HepG2 (cell line): ENCODE results near the gene RNASE7. TPM values are rescaled to one million over a fixed set of nuclear protein-coding genes. Genes with fewer than 3 reads are reported as not detected.

Experiments used
- ATAC-seq: fragments of 200-7000 bp; cut with Tn5 transposase; 3 replicates; pipeline ENCODE4 v1.9.1; 2020; ENCODE audit warnings: mild to moderate bottlenecking, moderate library complexity
- BruUV-seq: library from RNA; stranded (reverse); fragments of 400-500 nt; replicated peaks from 2 replicates; lab custom pipeline; 2021; lab: Mats Ljungman, UMichigan
- CTCF ChIA-PET: fragments of 300-600 bp; formaldehyde crosslinking; extraction: SDS; loops from one replicate; lab custom pipeline; 2021; ENCODE audit warnings: low total read pairs, inconsistent platforms, low intra/inter-chr PET ratio; lab: Yijun Ruan, JAX
- POLR2A ChIA-PET: fragments of 350-600 bp; sonication (Branson Sonifier 250); formaldehyde crosslinking; loops from one replicate; lab custom pipeline; 2020; ENCODE audit warnings: antibody characterized with exemption, inconsistent platforms; lab: Yijun Ruan, JAX
- DNase-seq: peaks from one replicate; pipeline ENCODE4 v3.0.0-alpha.2; 2015; ENCODE audit warnings: low spot score
- FAIRE-seq: peaks from 3 replicates; lab custom pipeline; 2011; peaks lifted over from hg19 to GRCh38; lab: Jason Lieb, UNC
- H2AFZ ChIP-seq: one replicate; pipeline ENCODE4 v1.6.1; 2011; ENCODE audit warnings: low read length, inconsistent platforms
- H3K27ac ChIP-seq: fragments of 300-600 bp; 3 replicates; pipeline ENCODE4 v1.8.0; 2011; ENCODE audit warnings: mixed run types, mild to moderate bottlenecking, mixed read lengths, low read length, inconsistent platforms; ENCODE audit not compliant: insufficient read depth; ENCODE audit errors: extremely low read length
- H3K27me3 ChIP-seq, 2 experiments: fragments of 200-600 bp in 1 of 2; 2 replicates in 1 of 2; 3 replicates in 1 of 2; pipeline versions ENCODE4 v1.6.0 to v1.8.0; 2011; ENCODE audit warnings: low read length in 2 of 2, mild to moderate bottlenecking in 2 of 2, moderate library complexity in 2 of 2, inconsistent platforms in 1 of 2; ENCODE audit not compliant: insufficient read depth in 2 of 2, control insufficient read depth in 1 of 2
- H3K36me3 ChIP-seq, 2 experiments: fragments of 200-600 bp in 1 of 2; replicated peaks in 1 of 2; 2 replicates in 1 of 2; 3 replicates in 1 of 2; pipeline versions ENCODE4 v1.5.1 to v1.8.0; 2011; ENCODE audit warnings: low read length in 2 of 2, inconsistent platforms in 1 of 2; ENCODE audit not compliant: insufficient read depth in 2 of 2, control insufficient read depth in 1 of 2
- H3K4me1 ChIP-seq: 2 replicates; pipeline ENCODE4 v1.5.1; 2012; ENCODE audit warnings: low read length, inconsistent platforms; ENCODE audit not compliant: insufficient read depth
- H3K4me2 ChIP-seq: 2 replicates; pipeline ENCODE4 v1.6.0; 2011; ENCODE audit warnings: low read depth, low read length, inconsistent platforms
- H3K4me3 ChIP-seq, 3 experiments: fragments of 200-600 bp in 1 of 3; sonication (generic), shearing (Covaris generic) in 1 of 3; replicated peaks in 1 of 3; 2 replicates each; pipeline ENCODE4 v1.5.1; 2011 to 2016; ENCODE audit warnings: low read length in 3 of 3, inconsistent platforms in 2 of 3, low read depth in 2 of 3, mild to moderate bottlenecking in 2 of 3, control low read depth in 1 of 3, mixed read lengths in 1 of 3; ENCODE audit not compliant: insufficient read depth in 1 of 3
- H3K79me2 ChIP-seq: one replicate; pipeline ENCODE4 v1.6.1; 2011; ENCODE audit warnings: low read length, inconsistent platforms; ENCODE audit not compliant: insufficient read depth
- H3K9ac ChIP-seq: 2 replicates; pipeline ENCODE4 v1.6.0; 2011; ENCODE audit warnings: mild to moderate bottlenecking, low read depth, low read length, inconsistent platforms; ENCODE audit not compliant: insufficient read depth
- H3K9me3 ChIP-seq: 2 replicates; pipeline ENCODE4 v1.5.1; 2012; ENCODE audit warnings: mild to moderate bottlenecking, low read length
- H4K20me1 ChIP-seq: 2 replicates; pipeline ENCODE4 v1.6.0; 2011; ENCODE audit warnings: inconsistent platforms, mild to moderate bottlenecking, low read length, moderate library complexity; ENCODE audit not compliant: insufficient read depth
- BRD4 ChIP-seq: sonication (generic); formaldehyde crosslinking; IDR thresholded peaks from 2 replicates; pipeline ENCODE4 v1.4.0; 2020; ENCODE audit warnings: missing genetic modification reagents
- MEF2D ChIP-seq: sonication (generic); formaldehyde crosslinking; IDR thresholded peaks from 2 replicates; pipeline ENCODE4 v1.5.1; 2020; ENCODE audit warnings: mild to moderate bottlenecking, missing genetic modification reagents
- SMAD3 ChIP-seq: sonication (generic); formaldehyde crosslinking; IDR thresholded peaks from 2 replicates; pipeline ENCODE4 v1.4.0; 2020; ENCODE audit warnings: missing genetic modification reagents
- ZNF20 ChIP-seq: sonication (generic); formaldehyde crosslinking; IDR thresholded peaks from 2 replicates; pipeline ENCODE4 v1.4.0; 2020; ENCODE audit warnings: mild to moderate bottlenecking, moderate library complexity, missing genetic modification reagents
- WGBS: methylation state at CpG from one replicate; pipeline ENCODE4 v1.1.6; 2017; ENCODE audit warnings: low lambda C conversion rate; 5-methylcytosine and 5-hydroxymethylcytosine counted together
- in situ Hi-C: cut with HindIII; loops from 2 replicates; pipeline ENCODE4 v1.10.0; 2017; ENCODE audit warnings: low pct_unique_long_range_greater_than_20kb; ENCODE audit not compliant: extremely low pct_ligation_motif_present
- intact Hi-C: fragments of 100-400 bp; cut with micrococcal nuclease; formaldehyde crosslinking; loops from one replicate; pipeline ENCODE4 v1.10.0; 2022; ENCODE audit not compliant: unreplicated experiment
- polyA plus RNA-seq, 8 experiments: library from polyadenylated mRNA; depleted of rRNA in 3 of 8; stranded (reverse) in 7 of 8; unstranded in 1 of 8; fragments of >200 nt; fragmentation: Illumina TruSeq in 4 of 8; extraction: Trizol in 4 of 8; gene quantifications; 2 replicates each; pipeline versions ENCODE4 v1.2.1 to v1.2.3, GENCODE V29; 2011 to 2016; ENCODE audit warnings: low read depth in 4 of 8, missing spikeins in 1 of 8, mixed read lengths in 1 of 8; ENCODE audit not compliant: insufficient read depth in 1 of 8
- total RNA-seq, 5 experiments: library from RNA; depleted of rRNA; stranded (reverse); fragments of >200 nt; fragmentation: Illumina TruSeq; extraction: Trizol; gene quantifications; 2 replicates each; pipeline ENCODE4 v1.2.3, GENCODE V29; 2016; ENCODE audit warnings: low read depth in 1 of 5
- TF ChIP-seq, protein P1 (sequence below): sonication (generic); formaldehyde crosslinking; IDR thresholded peaks from 2 replicates; pipeline ENCODE4; 2020; ENCODE audit warnings: missing genetic modification reagents, mild to moderate bottlenecking, borderline replicate concordance
- TF ChIP-seq, protein P2 (sequence below): sonication (generic); formaldehyde crosslinking; IDR thresholded peaks from 2 replicates; pipeline ENCODE4 v1.5.0; 2020; ENCODE audit warnings: mild to moderate bottlenecking, missing genetic modification reagents
- TF ChIP-seq, protein P3 (sequence below): sonication (generic); formaldehyde crosslinking; conservative IDR thresholded peaks from 2 replicates; pipeline ENCODE4 v1.4.0; 2020; ENCODE audit warnings: missing genetic modification reagents
- TF ChIP-seq, protein P4 (sequence below): IDR thresholded peaks from 2 replicates; pipeline ENCODE4 v1.4.0; 2020; ENCODE audit warnings: mild to moderate bottlenecking, missing genetic modification reagents

The RNASE7 gene
- total and polyA plus RNA-seq, 2 of the 13 experiments (the other 11 are each of a cell fraction or from before 2014, with no cell fraction given) = 0.04 TPM; not detected in 1

DNA sequence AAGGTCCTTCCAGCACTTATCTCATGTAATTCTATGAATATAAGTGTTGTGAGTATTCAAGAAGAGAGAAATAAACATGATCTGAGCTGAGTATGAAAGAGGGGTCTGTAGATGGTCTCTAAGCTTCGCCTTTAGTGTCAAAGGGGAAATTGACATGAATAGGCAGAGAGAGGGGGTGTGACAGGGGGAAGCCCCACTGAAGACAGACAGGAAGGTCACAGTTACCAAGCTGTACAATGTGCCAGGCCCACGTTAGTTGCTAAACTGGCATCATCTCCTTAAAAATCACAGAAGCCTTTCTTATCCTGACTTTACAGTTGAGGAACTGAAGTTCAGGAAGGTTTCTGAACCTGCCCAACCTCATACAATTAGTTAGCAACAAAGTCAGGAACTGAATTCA, 35.5 kb downstream of the RNASE7 start:
- FAIRE-seq = no peak
- no peaks in the 10 kb centered on the region for H3K79me2 ChIP-seq
- no peaks in the 10 kb centered on the region for H3K9me3 ChIP-seq
- H3K27ac ChIP-seq = no peak overlapping the region
- DNase-seq = no peak
- no peak overlapping the region for H3K4me3 ChIP-seq
- no TSS peak for BruUV-seq
- no peak overlapping the region for H3K4me2 ChIP-seq
- peaks cover 7% of the 10 kb centered on the region; the same call in 1 of the 2 replicates for H3K4me1 ChIP-seq
- no peak for ATAC-seq
- no peaks in the 10 kb centered on the region for H4K20me1 ChIP-seq
- H3K9ac ChIP-seq = no peak overlapping the region
- TF ChIP-seq BRD4 (CRISPR knock-in tag) = no peak
- TF ChIP-seq, protein P1, sequence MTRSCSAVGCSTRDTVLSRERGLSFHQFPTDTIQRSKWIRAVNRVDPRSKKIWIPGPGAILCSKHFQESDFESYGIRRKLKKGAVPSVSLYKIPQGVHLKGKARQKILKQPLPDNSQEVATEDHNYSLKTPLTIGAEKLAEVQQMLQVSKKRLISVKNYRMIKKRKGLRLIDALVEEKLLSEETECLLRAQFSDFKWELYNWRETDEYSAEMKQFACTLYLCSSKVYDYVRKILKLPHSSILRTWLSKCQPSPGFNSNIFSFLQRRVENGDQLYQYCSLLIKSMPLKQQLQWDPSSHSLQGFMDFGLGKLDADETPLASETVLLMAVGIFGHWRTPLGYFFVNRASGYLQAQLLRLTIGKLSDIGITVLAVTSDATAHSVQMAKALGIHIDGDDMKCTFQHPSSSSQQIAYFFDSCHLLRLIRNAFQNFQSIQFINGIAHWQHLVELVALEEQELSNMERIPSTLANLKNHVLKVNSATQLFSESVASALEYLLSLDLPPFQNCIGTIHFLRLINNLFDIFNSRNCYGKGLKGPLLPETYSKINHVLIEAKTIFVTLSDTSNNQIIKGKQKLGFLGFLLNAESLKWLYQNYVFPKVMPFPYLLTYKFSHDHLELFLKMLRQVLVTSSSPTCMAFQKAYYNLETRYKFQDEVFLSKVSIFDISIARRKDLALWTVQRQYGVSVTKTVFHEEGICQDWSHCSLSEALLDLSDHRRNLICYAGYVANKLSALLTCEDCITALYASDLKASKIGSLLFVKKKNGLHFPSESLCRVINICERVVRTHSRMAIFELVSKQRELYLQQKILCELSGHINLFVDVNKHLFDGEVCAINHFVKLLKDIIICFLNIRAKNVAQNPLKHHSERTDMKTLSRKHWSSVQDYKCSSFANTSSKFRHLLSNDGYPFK (CRISPR knock-in tag) = no peak
- TF ChIP-seq, protein P2, sequence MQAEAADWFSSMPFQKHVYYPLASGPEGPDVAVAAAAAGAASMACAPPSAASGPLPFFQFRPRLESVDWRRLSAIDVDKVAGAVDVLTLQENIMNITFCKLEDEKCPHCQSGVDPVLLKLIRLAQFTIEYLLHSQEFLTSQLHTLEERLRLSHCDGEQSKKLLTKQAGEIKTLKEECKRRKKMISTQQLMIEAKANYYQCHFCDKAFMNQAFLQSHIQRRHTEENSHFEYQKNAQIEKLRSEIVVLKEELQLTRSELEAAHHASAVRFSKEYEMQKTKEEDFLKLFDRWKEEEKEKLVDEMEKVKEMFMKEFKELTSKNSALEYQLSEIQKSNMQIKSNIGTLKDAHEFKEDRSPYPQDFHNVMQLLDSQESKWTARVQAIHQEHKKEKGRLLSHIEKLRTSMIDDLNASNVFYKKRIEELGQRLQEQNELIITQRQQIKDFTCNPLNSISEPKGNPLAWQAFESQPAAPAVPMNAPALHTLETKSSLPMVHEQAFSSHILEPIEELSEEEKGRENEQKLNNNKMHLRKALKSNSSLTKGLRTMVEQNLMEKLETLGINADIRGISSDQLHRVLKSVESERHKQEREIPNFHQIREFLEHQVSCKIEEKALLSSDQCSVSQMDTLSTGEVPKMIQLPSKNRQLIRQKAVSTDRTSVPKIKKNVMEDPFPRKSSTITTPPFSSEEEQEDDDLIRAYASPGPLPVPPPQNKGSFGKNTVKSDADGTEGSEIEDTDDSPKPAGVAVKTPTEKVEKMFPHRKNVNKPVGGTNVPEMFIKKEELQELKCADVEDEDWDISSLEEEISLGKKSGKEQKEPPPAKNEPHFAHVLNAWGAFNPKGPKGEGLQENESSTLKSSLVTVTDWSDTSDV (CRISPR knock-in tag) = no peak
- no peak for TF ChIP-seq MEF2D (CRISPR knock-in tag)
- TF ChIP-seq, protein P3, sequence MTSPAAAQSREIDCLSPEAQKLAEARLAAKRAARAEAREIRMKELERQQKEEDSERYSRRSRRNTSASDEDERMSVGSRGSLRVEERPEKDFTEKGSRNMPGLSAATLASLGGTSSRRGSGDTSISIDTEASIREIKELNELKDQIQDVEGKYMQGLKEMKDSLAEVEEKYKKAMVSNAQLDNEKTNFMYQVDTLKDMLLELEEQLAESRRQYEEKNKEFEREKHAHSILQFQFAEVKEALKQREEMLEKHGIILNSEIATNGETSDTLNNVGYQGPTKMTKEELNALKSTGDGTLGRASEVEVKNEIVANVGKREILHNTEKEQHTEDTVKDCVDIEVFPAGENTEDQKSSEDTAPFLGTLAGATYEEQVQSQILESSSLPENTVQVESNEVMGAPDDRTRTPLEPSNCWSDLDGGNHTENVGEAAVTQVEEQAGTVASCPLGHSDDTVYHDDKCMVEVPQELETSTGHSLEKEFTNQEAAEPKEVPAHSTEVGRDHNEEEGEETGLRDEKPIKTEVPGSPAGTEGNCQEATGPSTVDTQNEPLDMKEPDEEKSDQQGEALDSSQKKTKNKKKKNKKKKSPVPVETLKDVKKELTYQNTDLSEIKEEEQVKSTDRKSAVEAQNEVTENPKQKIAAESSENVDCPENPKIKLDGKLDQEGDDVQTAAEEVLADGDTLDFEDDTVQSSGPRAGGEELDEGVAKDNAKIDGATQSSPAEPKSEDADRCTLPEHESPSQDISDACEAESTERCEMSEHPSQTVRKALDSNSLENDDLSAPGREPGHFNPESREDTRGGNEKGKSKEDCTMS (CRISPR knock-in tag) = no peak
- no peak for TF ChIP-seq SMAD3 (CRISPR knock-in tag)
- TF ChIP-seq, protein P4, sequence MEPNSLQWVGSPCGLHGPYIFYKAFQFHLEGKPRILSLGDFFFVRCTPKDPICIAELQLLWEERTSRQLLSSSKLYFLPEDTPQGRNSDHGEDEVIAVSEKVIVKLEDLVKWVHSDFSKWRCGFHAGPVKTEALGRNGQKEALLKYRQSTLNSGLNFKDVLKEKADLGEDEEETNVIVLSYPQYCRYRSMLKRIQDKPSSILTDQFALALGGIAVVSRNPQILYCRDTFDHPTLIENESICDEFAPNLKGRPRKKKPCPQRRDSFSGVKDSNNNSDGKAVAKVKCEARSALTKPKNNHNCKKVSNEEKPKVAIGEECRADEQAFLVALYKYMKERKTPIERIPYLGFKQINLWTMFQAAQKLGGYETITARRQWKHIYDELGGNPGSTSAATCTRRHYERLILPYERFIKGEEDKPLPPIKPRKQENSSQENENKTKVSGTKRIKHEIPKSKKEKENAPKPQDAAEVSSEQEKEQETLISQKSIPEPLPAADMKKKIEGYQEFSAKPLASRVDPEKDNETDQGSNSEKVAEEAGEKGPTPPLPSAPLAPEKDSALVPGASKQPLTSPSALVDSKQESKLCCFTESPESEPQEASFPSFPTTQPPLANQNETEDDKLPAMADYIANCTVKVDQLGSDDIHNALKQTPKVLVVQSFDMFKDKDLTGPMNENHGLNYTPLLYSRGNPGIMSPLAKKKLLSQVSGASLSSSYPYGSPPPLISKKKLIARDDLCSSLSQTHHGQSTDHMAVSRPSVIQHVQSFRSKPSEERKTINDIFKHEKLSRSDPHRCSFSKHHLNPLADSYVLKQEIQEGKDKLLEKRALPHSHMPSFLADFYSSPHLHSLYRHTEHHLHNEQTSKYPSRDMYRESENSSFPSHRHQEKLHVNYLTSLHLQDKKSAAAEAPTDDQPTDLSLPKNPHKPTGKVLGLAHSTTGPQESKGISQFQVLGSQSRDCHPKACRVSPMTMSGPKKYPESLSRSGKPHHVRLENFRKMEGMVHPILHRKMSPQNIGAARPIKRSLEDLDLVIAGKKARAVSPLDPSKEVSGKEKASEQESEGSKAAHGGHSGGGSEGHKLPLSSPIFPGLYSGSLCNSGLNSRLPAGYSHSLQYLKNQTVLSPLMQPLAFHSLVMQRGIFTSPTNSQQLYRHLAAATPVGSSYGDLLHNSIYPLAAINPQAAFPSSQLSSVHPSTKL (CRISPR knock-in tag) = no peak
- TF ChIP-seq ZNF20 (CRISPR knock-in tag) = no peak
- ChIA-PET CTCF (no interaction called here), POLR2A (interaction anchor here (0.6 to 1.6 kb wide), 3 partner anchors 9 to 17 kb away, joined by 3 to 4 read pairs (median 3); no protein-coding TSS in a partner anchor)
- H2AFZ ChIP-seq = no peak overlapping the region
- peaks cover 48 to 75% of the 10 kb centered on the region in 2 experiments for H3K36me3 ChIP-seq
- whole genome bisulfite sequencing = 67% methylated on average over 2 of the region's 2 CpGs
- intact Hi-C loops (no loop called here), in situ Hi-C loops (no loop called here)
- no peaks in the 10 kb centered on the region for H3K27me3 ChIP-seq
